Stimulated activated naive CD4-positive, alpha-beta T cell (primary cell): ENCODE data around the gene OAT.

ENCODE experiments used
- DNase-seq, 6 experiments: peaks; one replicate each; lab custom pipeline; 2025; lab: John Stamatoyannopoulos, UW

OAT gene

GRCh38 chr10:124418726-124419501 lies at the start of gene OAT:
Gene OAT (minus strand): TSS chr10:124418923. CDS start chr10:124412171, 6,752 bp downstream.
- DNase-seq, result peak; percentile 91 to 96 (median 92)

GRCh38 chr10:124467165-124467564 lies 48.4 kb upstream of the OAT start:
- DNase-seq, result no peak

- no peak for DNase-seq
Measured at GRCh38 chr10:124465777-124466488, 47.2 kb upstream of the OAT start.

GRCh38 chr10:124465003-124465776 lies 46.5 kb upstream of the OAT start:
- peak in 2 of 6 experiments; percentile 10 to 29 for DNase-seq

GRCh38 chr10:124464028-124464965 lies 45.6 kb upstream of the OAT start:
- no peak for DNase-seq

GRCh38 chr10:124462348-124462695 lies 43.6 kb upstream of the OAT start:
- DNase-seq, result no peak

GRCh38 chr10:124461642-124462347 lies 43.1 kb upstream of the OAT start, which contains the start of gene LHPP:
Gene LHPP (plus strand): TSS chr10:124461823. CDS start chr10:124461863, 40 bp downstream.
- DNase-seq, result peak; percentile 63 to 93 (median 82)

- DNase-seq, result no peak
Measured at GRCh38 chr10:124460144-124460543, 41.4 kb upstream of the OAT start.

- no peak for DNase-seq
Measured at GRCh38 chr10:124459395-124459794, 40.7 kb upstream of the OAT start.

- no peak for DNase-seq
Measured at GRCh38 chr10:124458889-124459288, 40.2 kb upstream of the OAT start.

- DNase-seq, result no peak
Measured at GRCh38 chr10:124458473-124458872, 39.8 kb upstream of the OAT start.

- no peak for DNase-seq
Measured at GRCh38 chr10:124455441-124455840, 36.7 kb upstream of the OAT start.

- no peak for DNase-seq
Measured at GRCh38 chr10:124453960-124454610, 35.4 kb upstream of the OAT start.

GRCh38 chr10:124451276-124451675 lies 32.6 kb upstream of the OAT start:
- DNase-seq, result no peak

GRCh38 chr10:124450783-124451057 lies 32.0 kb upstream of the OAT start:
- no peak for DNase-seq

- DNase-seq, result no peak
Measured at GRCh38 chr10:124450012-124450782, 31.5 kb upstream of the OAT start, which contains the start of gene NKX1-2. Gene NKX1-2 (minus strand): TSS chr10:124450035. CDS start chr10:124449943, 92 bp downstream.

- no peak for DNase-seq
Measured at GRCh38 chr10:124449170-124450011, 30.7 kb upstream of the OAT start.

- no peak for DNase-seq
Measured at GRCh38 chr10:124448696-124449169, 30.0 kb upstream of the OAT start.
